Thyroid gland (tissue), 4 donors: ENCODE measurements around the gene ACER1.

Experiments
- POLR2A ChIP-seq, 2 donors: fragments of 450-650 bp; IDR thresholded peaks; one replicate each; pipeline ENCODE4 v1.6.1; 2017; ENCODE audit warnings: antibody characterized with exemption in 2 of 2, mild to moderate bottlenecking in 2 of 2, moderate library complexity in 1 of 2
- TF ChIP-seq, protein P1 (sequence below), 6 experiments: fragments of 200-600 bp in 3 of 6; fragments of 450-650 bp in 3 of 6; sonication (generic) in 3 of 6; IDR thresholded peaks; one replicate each; pipeline ENCODE4 v1.5.1; 2016 to 2019; ENCODE audit warnings: antibody characterized with exemption in 6 of 6, mild to moderate bottlenecking in 2 of 6, inconsistent platforms in 1 of 6, moderate library complexity in 1 of 6

DNA sequence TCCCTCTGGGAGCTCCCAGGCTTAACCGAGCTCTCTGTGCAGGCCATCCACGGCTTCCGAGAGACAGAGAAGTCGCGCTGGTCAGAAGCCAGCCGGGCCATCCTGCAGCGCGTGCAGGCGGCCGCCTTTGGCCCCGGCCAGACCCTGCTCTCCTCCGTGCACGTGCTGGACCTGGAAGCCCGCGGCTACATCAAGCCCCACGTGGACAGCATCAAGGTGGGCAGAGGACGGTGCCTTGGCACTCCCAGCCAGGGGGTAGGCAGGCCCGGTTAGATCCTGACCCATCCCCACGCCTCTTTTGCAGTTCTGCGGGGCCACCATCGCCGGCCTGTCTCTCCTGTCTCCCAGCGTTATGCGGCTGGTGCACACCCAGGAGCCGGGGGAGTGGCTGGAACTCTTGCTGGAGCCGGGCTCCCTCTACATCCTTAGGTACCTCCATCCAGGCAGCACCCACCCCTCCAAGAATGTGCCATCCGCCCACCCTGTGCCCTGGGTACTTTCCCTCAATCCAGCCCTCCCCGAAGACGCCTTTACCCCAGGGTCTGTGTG is 40.8 kb upstream of the ACER1 start:
- TF ChIP-seq, protein P1, sequence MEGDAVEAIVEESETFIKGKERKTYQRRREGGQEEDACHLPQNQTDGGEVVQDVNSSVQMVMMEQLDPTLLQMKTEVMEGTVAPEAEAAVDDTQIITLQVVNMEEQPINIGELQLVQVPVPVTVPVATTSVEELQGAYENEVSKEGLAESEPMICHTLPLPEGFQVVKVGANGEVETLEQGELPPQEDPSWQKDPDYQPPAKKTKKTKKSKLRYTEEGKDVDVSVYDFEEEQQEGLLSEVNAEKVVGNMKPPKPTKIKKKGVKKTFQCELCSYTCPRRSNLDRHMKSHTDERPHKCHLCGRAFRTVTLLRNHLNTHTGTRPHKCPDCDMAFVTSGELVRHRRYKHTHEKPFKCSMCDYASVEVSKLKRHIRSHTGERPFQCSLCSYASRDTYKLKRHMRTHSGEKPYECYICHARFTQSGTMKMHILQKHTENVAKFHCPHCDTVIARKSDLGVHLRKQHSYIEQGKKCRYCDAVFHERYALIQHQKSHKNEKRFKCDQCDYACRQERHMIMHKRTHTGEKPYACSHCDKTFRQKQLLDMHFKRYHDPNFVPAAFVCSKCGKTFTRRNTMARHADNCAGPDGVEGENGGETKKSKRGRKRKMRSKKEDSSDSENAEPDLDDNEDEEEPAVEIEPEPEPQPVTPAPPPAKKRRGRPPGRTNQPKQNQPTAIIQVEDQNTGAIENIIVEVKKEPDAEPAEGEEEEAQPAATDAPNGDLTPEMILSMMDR (IDR thresholded peaks at IDR 0.05) = no peak
- no peak for TF ChIP-seq POLR2A (IDR thresholded peaks at IDR 0.05)
